Sigmoid colon (tissue), 7 donors: ENCODE data around the gene APBB1IP. TPM values are rescaled to one million over a fixed set of nuclear protein-coding genes. Genes with fewer than 3 reads are reported as not detected.
"Not testable (repeated sequence)": the region's sequence is repeated elsewhere in the genome, so short reads cannot be mapped to it uniquely, and the experiment has no call there.

ENCODE experiments used
- DNase-seq: peaks from one replicate; pipeline ENCODE4 v3.0.0-alpha.2; 2019
- H3K27ac ChIP-seq, 4 donors: fragments of 200-600 bp; sonication (generic); one replicate each; pipeline ENCODE4 v1.5.1; 2016 to 2019; ENCODE audit warnings: mild to moderate bottlenecking in 1 of 4
- H3K27me3 ChIP-seq, 3 donors: fragments of 200-600 bp; sonication (generic); one replicate each; pipeline ENCODE4 v1.5.1; 2019; ENCODE audit warnings: mild to moderate bottlenecking in 1 of 3
- H3K36me3 ChIP-seq, 4 donors: fragments of 200-600 bp; sonication (generic); one replicate each; pipeline ENCODE4 v1.5.1; 2016 to 2019
- H3K4me1 ChIP-seq, 4 donors: fragments of 200-600 bp; sonication (generic); one replicate each; pipeline ENCODE4 v1.5.1; 2017 to 2019
- H3K4me3 ChIP-seq, 4 donors: fragments of 200-600 bp; sonication (generic); one replicate each; pipeline ENCODE4 v1.5.1; 2017 to 2019; ENCODE audit warnings: mild to moderate bottlenecking in 2 of 4, moderate library complexity in 1 of 4
- H3K9me3 ChIP-seq, 4 donors: fragments of 200-600 bp in 3 of 4; sonication (generic) in 3 of 4; one replicate each; pipeline versions ENCODE4 v1.5.1 to v1.6.1; 2013 to 2019
- CTCF ChIP-seq, 4 experiments: fragments of 450-650 bp in 3 of 4; fragments of 200-600 bp in 1 of 4; IDR thresholded peaks; one replicate each; pipeline ENCODE4 v1.5.1; 2016 to 2019; ENCODE audit warnings: antibody characterized with exemption in 4 of 4, mild to moderate bottlenecking in 3 of 4, moderate library complexity in 2 of 4
- EP300 ChIP-seq, 4 donors: sonication (generic); formaldehyde crosslinking; IDR thresholded peaks; one replicate each; pipeline ENCODE4 v1.6.1; 2017; ENCODE audit warnings: antibody characterized with exemption in 4 of 4
- POLR2A ChIP-seq, 2 donors: fragments of 450-650 bp; IDR thresholded peaks; one replicate each; pipeline ENCODE4 v1.6.1; 2016; ENCODE audit warnings: antibody characterized with exemption in 2 of 2, mild to moderate bottlenecking in 2 of 2, moderate library complexity in 2 of 2
- POLR2AphosphoS5 ChIP-seq, 4 donors: sonication (generic); formaldehyde crosslinking; IDR thresholded peaks; one replicate each; pipeline ENCODE4 v1.6.1; 2017; ENCODE audit warnings: antibody characterized with exemption in 4 of 4
- WGBS, 2 donors: extraction: QIAGEN DNeasy Blood & Tissue Kit; methylation state at CpG; one replicate each; pipeline ENCODE4 v1.1.7; 2013; 5-methylcytosine and 5-hydroxymethylcytosine counted together
- intact Hi-C: fragments of 100-400 bp; cut with DNase I; formaldehyde crosslinking; loops from one replicate; pipeline ENCODE4 v1.15.1; 2023
- polyA plus RNA-seq, 3 donors: library from polyadenylated mRNA; stranded (reverse); fragments of 200-250 nt; gene quantifications; one replicate each; pipeline ENCODE4 v1.2.3, GENCODE V29; 2013
- total RNA-seq, 4 donors: library from RNA; depleted of rRNA; stranded (reverse); fragments of >200 nt; gene quantifications; one replicate each; pipeline ENCODE4 v1.1.0, GENCODE V29; 2016
- donor health status: healthy with polysubstance abuse.
- donor health status: Bipolar disorder and iron deficiency.
- donor health status: healthy.

APBB1IP gene
- total RNA-seq (1 to 10 TPM; 3.3 to 5.0 (median 3.8) TPM), polyA plus RNA-seq (10 to 100 TPM in 1 of 3 donors, 1 to 10 TPM in 2; 1.4 to 11.4 (median 3.0) TPM)

GRCh38 chr10:26437637-26438461 lies at the start of gene APBB1IP:
APBB1IP (plus strand) TSS chr10:26438341; CDS start chr10:26492327, 53,986 bp downstream.
- H3K4me1 ChIP-seq = peaks cover 0 to 7% (median 0%) of the 10 kb centered on the region in 4 donors
- 10 to 28% methylated on average over 36 of the region's 36 CpGs for WGBS, 2 donors
- H3K36me3 ChIP-seq = no peaks in the 10 kb centered on the region
- peaks cover 0 to 34% (median 0%) of the 10 kb centered on the region in 3 donors for H3K27me3 ChIP-seq
- TF ChIP-seq POLR2A (IDR thresholded peaks at IDR 0.05) = no peak
- TF ChIP-seq POLR2AphosphoS5 (IDR thresholded peaks at IDR 0.05) = peak; percentile 33 to 59 (median 54)
- TF ChIP-seq EP300 (IDR thresholded peaks at IDR 0.05) = peak in 1 of 4 donors; percentile 26
- no peak for TF ChIP-seq CTCF (IDR thresholded peaks at IDR 0.05)
- no peaks in the 10 kb centered on the region for H3K9me3 ChIP-seq
- DNase-seq = peak; percentile 88
- H3K4me3 ChIP-seq = peak within 1 kb of the TSS in 3 of 4 donors; percentile 33 to 41 (median 38)
- intact Hi-C loops = no loop called here
- H3K27ac ChIP-seq = peak within 1 kb of the TSS; percentile 63 to 77 (median 68)

- DNase-seq = no peak
- H3K27me3 ChIP-seq = peaks cover 0 to 20% (median 8%) of the 10 kb centered on the region in 3 donors
- no peaks in the 10 kb centered on the region for H3K36me3 ChIP-seq
- no peaks in the 10 kb centered on the region for H3K4me1 ChIP-seq
- peaks cover 0 to 3% (median 0%) of the 10 kb centered on the region in 4 donors for H3K9me3 ChIP-seq
- no peak overlapping the region for H3K4me3 ChIP-seq
- intact Hi-C loops = no loop called here
- H3K27ac ChIP-seq = no peak overlapping the region
- TF ChIP-seq POLR2A (IDR thresholded peaks at IDR 0.05) (no peak), POLR2AphosphoS5 (IDR thresholded peaks at IDR 0.05) (no peak), EP300 (IDR thresholded peaks at IDR 0.05) (no peak)
- 92 to 94% methylated on average over 3 of the region's 3 CpGs for WGBS, 2 donors
Measured at GRCh38 chr10:26389533-26389932, 48.6 kb upstream of the APBB1IP start.

GRCh38 chr10:26391701-26392695 lies 46.1 kb upstream of the APBB1IP start:
- Histone ChIP-seq H3K36me3 (no peaks in the 10 kb centered on the region), H3K9me3 (peaks cover 0 to 7% (median 0%) of the 10 kb centered on the region in 4 donors), H3K27me3 (peaks cover 0 to 20% (median 8%) of the 10 kb centered on the region in 3 donors), H3K4me1 (no peaks in the 10 kb centered on the region), H3K4me3 (no peak overlapping the region), H3K27ac (no peak overlapping the region)
- intact Hi-C loops = no loop called here
- DNase-seq = no peak
- TF ChIP-seq POLR2AphosphoS5 (IDR thresholded peaks at IDR 0.05) = no peak
- TF ChIP-seq POLR2A (IDR thresholded peaks at IDR 0.05) = no peak
- no peak for TF ChIP-seq EP300 (IDR thresholded peaks at IDR 0.05)
- TF ChIP-seq CTCF (IDR thresholded peaks at IDR 0.05) = no peak
- 21 to 49% methylated on average over 69 of the region's 69 CpGs for WGBS, 2 donors

DNA sequence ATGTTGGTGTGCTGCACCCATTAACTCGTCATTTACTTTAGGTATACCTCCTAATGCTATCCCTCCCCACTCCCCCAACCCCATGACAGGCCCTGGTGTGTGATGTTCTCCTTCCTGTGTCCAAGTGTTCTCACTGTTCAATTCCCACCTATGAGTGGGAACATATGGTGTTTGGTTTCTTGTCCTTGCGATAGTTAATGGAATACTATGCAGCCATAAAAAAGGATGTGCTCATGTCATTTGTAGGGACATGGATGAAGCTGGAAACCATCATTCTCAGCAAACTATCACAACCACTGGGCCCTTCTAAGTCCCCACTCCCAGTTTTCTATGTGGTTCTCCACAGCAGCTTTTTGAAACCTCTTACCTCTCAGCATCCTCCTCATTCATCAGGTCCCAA lies 39.8 kb upstream of the APBB1IP start:
- intact Hi-C loops = not testable (repeated sequence)
- WGBS, 2 donors = 92 to 98% methylated on average over 2 of the region's 2 CpGs

DNA sequence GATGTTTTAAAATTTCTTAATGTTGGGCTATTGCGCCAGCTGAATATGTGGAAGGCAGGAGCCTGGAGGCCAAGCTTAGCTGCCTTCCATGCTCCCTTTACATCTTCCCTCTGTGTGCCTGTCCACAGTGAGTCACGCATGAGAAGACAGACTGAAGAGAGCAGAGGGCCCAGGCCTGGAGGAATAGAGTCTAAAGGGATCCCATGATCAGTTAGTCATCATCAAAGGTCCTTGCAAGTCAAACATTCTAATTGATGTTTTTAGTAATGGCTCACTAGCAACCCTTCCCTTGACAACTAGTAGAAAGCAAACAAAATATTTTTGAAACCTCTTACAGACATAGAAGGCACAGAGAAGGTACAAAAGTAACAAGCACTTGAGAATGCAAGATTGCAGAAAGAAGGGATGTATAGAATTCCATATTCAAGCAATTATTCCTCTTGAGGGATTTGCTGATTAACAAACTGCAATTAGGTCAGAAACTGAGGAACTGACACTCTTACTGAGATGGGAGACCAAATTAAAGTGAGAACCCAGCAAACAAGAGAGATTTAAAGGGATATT lies 30.7 kb upstream of the APBB1IP start:
- 84 to 95% methylated on average over 2 of the region's 2 CpGs for WGBS, 2 donors
- DNase-seq = no peak
- no peak for TF ChIP-seq POLR2A (IDR thresholded peaks at IDR 0.05)
- no peak for TF ChIP-seq EP300 (IDR thresholded peaks at IDR 0.05)
- TF ChIP-seq POLR2AphosphoS5 (IDR thresholded peaks at IDR 0.05) = no peak
- TF ChIP-seq CTCF (IDR thresholded peaks at IDR 0.05) = no peak
- Histone ChIP-seq H3K27me3 (no peaks in the 10 kb centered on the region), H3K9me3 (no peaks in the 10 kb centered on the region), H3K4me3 (no peak overlapping the region), H3K36me3 (no peaks in the 10 kb centered on the region), H3K27ac (no peak overlapping the region), H3K4me1 (no peaks in the 10 kb centered on the region)
- intact Hi-C loops = no loop called here

More for the DNA sequence above, 39.8 kb upstream of the APBB1IP start:
- H3K9me3 ChIP-seq, H3K36me3 ChIP-seq, DNase-seq, H3K27ac ChIP-seq, H3K4me3 ChIP-seq, H3K27me3 ChIP-seq, H3K4me1 ChIP-seq: not testable (repeated sequence)
